DND-41 (cell line): Measurements from ENCODE around the gene CEBPZOS.

ENCODE experiments used
- ATAC-seq: fragments of 200-7000 bp; cut with Tn5 transposase; 3 replicates; pipeline ENCODE4 v1.9.1; 2021; ENCODE audit warnings: low read depth; ENCODE audit not compliant: insufficient read depth
- DNase-seq: peaks from one replicate; pipeline ENCODE4 v3.0.0-alpha.2; 2020
- H2AFZ ChIP-seq: 2 replicates; pipeline ENCODE4 v1.6.0; 2012; ENCODE audit warnings: low read depth, low read length
- H3K27ac ChIP-seq: 2 replicates; pipeline ENCODE4 v1.5.1; 2012; ENCODE audit warnings: low read length, inconsistent platforms
- H3K27me3 ChIP-seq: fragments of 200-600 bp; sonication (generic); 2 replicates; pipeline ENCODE4 v1.6.0; 2012; ENCODE audit warnings: low read length, mild to moderate bottlenecking, inconsistent platforms; ENCODE audit not compliant: insufficient read depth, poor library complexity
- H3K36me3 ChIP-seq: 2 replicates; pipeline ENCODE4 v1.5.1; 2012; ENCODE audit warnings: low read length, inconsistent platforms; ENCODE audit not compliant: insufficient read depth
- H3K4me1 ChIP-seq: 2 replicates; pipeline ENCODE4 v1.5.1; 2012; ENCODE audit warnings: mild to moderate bottlenecking, low read length; ENCODE audit not compliant: insufficient read depth
- H3K4me2 ChIP-seq: 2 replicates; pipeline ENCODE4 v1.6.0; 2012; ENCODE audit warnings: mild to moderate bottlenecking, moderate library complexity, low read length, inconsistent platforms; ENCODE audit not compliant: insufficient read depth
- H3K4me3 ChIP-seq, 2 experiments: fragments of 200-600 bp in 1 of 2; shearing (Covaris generic) in 1 of 2; 2 replicates each; pipeline ENCODE4 v1.5.1; 2012 to 2016; ENCODE audit warnings: inconsistent platforms in 2 of 2, low read length in 2 of 2, mild to moderate bottlenecking in 2 of 2, low read depth in 1 of 2, moderate library complexity in 1 of 2
- H3K79me2 ChIP-seq: 2 replicates; pipeline ENCODE4 v1.6.0; 2012; ENCODE audit warnings: low read length, inconsistent platforms; ENCODE audit not compliant: insufficient read depth
- H3K9ac ChIP-seq: 2 replicates; pipeline ENCODE4 v1.6.0; 2012; ENCODE audit warnings: low read depth, mild to moderate bottlenecking, inconsistent platforms, low read length, moderate library complexity
- H3K9me3 ChIP-seq: 2 replicates; pipeline ENCODE4 v1.5.1; 2012; ENCODE audit warnings: low read length, moderate library complexity, mild to moderate bottlenecking, inconsistent platforms; ENCODE audit not compliant: insufficient read depth, severe bottlenecking
- H4K20me1 ChIP-seq: 2 replicates; pipeline ENCODE4 v1.6.0; 2012; ENCODE audit warnings: low read length; ENCODE audit not compliant: insufficient read depth
- CTCF ChIP-seq: IDR thresholded peaks from 2 replicates; pipeline ENCODE4 v1.5.1; 2012; ENCODE audit warnings: borderline replicate concordance, low read length, moderate library complexity, mild to moderate bottlenecking; ENCODE audit not compliant: poor library complexity, severe bottlenecking; ENCODE audit errors: extremely low read depth
- EZH2 ChIP-seq: IDR thresholded peaks from 3 replicates; pipeline ENCODE4 v1.6.1; 2012; ENCODE audit warnings: borderline replicate concordance, low read depth, mild to moderate bottlenecking, moderate library complexity, low read length, inconsistent platforms; ENCODE audit not compliant: severe bottlenecking

CEBPZOS gene

GRCh38 chr2:37168217-37168981, 27.9 kb upstream of the CEBPZOS start:
- Histone ChIP-seq H3K4me1 (no peaks in the 10 kb centered on the region), H3K36me3 (no peaks in the 10 kb centered on the region), H3K4me2 (no peak overlapping the region), H3K27ac (no peak overlapping the region), H2AFZ (peak overlapping the region; percentile 45; the same call in 1 of the 2 replicates), H3K79me2 (no peaks in the 10 kb centered on the region), H3K9me3 (peaks cover 15% of the 10 kb centered on the region), H3K4me3 (no peak overlapping the region), H3K27me3 (no peaks in the 10 kb centered on the region), H4K20me1 (no peaks in the 10 kb centered on the region), H3K9ac (no peak overlapping the region)
- peak; percentile 48 for DNase-seq
- peak; percentile 82 for TF ChIP-seq CTCF
- TF ChIP-seq EZH2: no peak
- ATAC-seq: peak; percentile 99

GRCh38 chr2:37171624-37171950, 24.7 kb upstream of the CEBPZOS start:
- H3K4me2 ChIP-seq: no peak overlapping the region
- H3K27ac ChIP-seq: no peak overlapping the region
- H3K4me1 ChIP-seq: no peaks in the 10 kb centered on the region
- TF ChIP-seq CTCF (no peak), EZH2 (no peak)
- no peak overlapping the region for H3K9ac ChIP-seq
- H3K27me3 ChIP-seq: no peaks in the 10 kb centered on the region
- DNase-seq (no peak), ATAC-seq (no peak)
- H4K20me1 ChIP-seq: no peaks in the 10 kb centered on the region
- H3K9me3 ChIP-seq: no peaks in the 10 kb centered on the region
- H3K4me3 ChIP-seq: no peak overlapping the region
- no peak overlapping the region for H2AFZ ChIP-seq
- no peaks in the 10 kb centered on the region for H3K79me2 ChIP-seq
- no peaks in the 10 kb centered on the region for H3K36me3 ChIP-seq

- ATAC-seq (no peak), DNase-seq (no peak)
- Histone ChIP-seq H4K20me1 (no peaks in the 10 kb centered on the region), H3K27me3 (no peaks in the 10 kb centered on the region), H3K9me3 (no peaks in the 10 kb centered on the region), H3K27ac (no peak overlapping the region), H3K9ac (no peak overlapping the region), H3K4me2 (no peak overlapping the region), H3K79me2 (no peaks in the 10 kb centered on the region), H3K36me3 (no peaks in the 10 kb centered on the region), H3K4me1 (no peaks in the 10 kb centered on the region), H2AFZ (no peak overlapping the region), H3K4me3 (no peak overlapping the region)
- TF ChIP-seq EZH2 (no peak), CTCF (no peak)
These were observed 22.6 kb upstream of the CEBPZOS start for GRCh38 chr2:37173741-37174140.
